HL-60 (cell line): ENCODE measurements around the gene CHD9.

Experiments used
- CTCF ChIP-seq: IDR thresholded peaks from one replicate; pipeline ENCODE4 v1.5.1; 2011; ENCODE audit warnings: low read length, control low read depth, inconsistent platforms; ENCODE audit not compliant: insufficient read depth
- GABPA ChIP-seq: IDR thresholded peaks from 2 replicates; pipeline ENCODE4 v1.6.1; 2012; ENCODE audit warnings: low read depth
- POLR2AphosphoS5 ChIP-seq: IDR thresholded peaks from 2 replicates; pipeline ENCODE4 v1.6.1; 2012; ENCODE audit warnings: low read depth

- TF ChIP-seq POLR2AphosphoS5 (no peak), CTCF (no peak), GABPA (no peak)
Observed at GRCh38 chr16:53153130-53153529, 98.3 kb downstream of the CHD9 start.
